Activated CD4-positive, alpha-beta T cell treated with anti-CD3 and anti-CD28 coated beads for 24 hours (primary cell): ENCODE results near the gene RNF130.
"Not testable (repeated sequence)": the region's sequence is repeated elsewhere in the genome, so short reads cannot be mapped to it uniquely, and the experiment has no call there.

Experiments used
- DNase-seq, 2 donors: peaks; one replicate each; pipeline ENCODE4 v3.0.0-alpha.2; 2020; ENCODE audit warnings: low read depth in 2 of 2

Gene RNF130

GRCh38 chr5:179974246-179974945 is 97.2 kb downstream of the RNF130 start:
- no peak for DNase-seq

DNA sequence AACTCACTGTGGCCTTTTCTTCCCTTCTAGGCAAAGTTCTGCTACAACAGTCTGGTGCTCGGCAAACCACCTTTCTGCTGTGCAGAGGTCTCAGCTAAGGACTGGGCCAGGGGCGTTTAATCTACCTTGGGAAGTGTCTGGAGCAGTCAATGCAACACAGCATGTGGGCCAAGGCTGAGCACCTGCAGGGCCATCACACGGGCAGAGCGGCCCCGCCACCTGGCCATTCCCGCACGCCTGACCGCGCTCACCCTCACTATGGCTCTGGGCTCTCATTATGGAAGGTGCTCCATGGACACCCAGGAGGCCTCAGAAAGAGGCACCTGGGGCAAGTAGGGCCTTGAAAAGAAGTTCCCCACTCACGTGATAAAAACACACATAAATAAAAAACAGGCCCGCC is 98.2 kb downstream of the RNF130 start:
- DNase-seq = no peak

DNA sequence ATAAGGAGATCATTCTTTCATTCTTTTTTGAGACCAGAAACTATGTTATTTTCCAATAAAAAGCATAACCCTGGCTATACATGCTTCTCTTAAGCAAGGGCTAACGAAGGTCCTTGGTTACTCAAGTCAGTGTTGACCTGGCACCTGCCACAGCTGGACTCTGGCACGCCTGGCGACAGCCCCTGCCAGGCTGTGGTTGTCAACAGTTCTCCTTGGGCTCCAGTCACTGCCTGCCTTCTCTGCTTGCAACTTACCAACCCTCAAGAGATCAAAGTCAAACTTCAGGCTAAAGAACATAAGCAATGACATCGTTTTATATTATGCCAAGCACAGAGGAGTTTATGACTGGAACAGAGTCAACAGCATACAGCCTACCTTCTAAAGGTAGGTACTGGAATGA is 102.4 kb downstream of the RNF130 start:
- no peak for DNase-seq

- DNase-seq = no peak
These were observed 104.1 kb downstream of the RNF130 start for GRCh38 chr5:179967489-179967888.

DNA sequence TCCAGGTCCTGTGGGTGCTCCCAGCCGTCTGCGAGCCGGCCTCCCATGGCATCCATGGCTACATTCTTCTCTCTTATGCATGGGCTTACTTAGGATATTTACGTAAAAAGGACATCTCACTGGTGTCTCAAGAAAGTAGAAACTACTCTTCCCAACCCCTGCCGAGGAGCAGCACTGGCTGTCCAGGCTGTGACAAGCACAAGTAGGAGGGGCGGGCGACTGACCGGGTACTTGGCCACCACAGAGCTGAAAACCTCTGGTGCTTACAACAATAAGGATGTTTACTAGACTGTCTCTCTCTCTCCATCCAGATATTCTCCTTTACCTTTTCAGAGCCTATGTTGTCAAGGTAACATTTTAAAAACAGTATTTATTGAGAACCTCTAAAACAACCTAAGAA is 107.5 kb downstream of the RNF130 start:
- DNase-seq = no peak

DNA sequence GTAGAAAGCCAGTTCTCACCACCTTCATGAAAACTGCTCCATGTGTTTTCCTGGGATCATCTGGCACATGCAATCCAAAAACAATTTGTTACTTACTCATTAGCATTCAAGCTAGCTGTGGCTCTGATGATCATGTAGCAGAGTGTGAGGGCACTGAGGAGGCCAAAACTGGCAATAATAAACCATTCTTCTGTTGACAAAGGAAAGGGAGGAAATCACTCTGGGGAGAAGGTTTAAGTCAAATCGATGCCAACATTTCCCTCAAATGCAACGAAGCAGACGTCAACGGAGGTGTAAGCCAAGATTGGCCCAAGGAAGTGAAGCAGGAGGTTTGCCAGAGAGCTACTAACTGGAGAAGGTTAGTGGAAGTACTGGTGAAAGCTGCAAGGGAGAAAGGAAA is 108.2 kb downstream of the RNF130 start:
- no peak for DNase-seq

GRCh38 chr5:179960204-179960831 is 111.2 kb downstream of the RNF130 start:
- DNase-seq = no peak

DNA sequence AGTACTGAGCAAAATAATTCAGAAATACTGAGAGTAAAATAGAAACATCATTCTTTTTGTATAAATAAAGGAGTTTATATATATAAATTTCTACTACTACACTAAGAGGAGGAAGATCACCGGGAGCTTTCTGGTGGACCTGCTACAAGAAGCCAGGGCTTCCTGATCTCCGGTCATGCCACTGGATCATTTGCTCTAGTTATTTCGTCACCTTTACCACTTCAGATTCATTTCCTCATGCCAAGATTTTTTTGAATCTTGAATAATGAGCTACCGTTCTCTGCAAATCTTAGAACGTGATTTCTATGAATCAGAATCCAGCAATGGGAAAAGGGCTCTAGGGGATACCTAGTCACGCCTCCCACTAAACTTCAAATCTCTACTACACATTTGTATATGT is 111.9 kb downstream of the RNF130 start:
- DNase-seq = no peak

GRCh38 chr5:179959118-179959517 is 112.4 kb downstream of the RNF130 start:
- DNase-seq = not testable (repeated sequence)

- no peak for DNase-seq
These were observed 115.9 kb downstream of the RNF130 start for GRCh38 chr5:179955630-179956029.

DNA sequence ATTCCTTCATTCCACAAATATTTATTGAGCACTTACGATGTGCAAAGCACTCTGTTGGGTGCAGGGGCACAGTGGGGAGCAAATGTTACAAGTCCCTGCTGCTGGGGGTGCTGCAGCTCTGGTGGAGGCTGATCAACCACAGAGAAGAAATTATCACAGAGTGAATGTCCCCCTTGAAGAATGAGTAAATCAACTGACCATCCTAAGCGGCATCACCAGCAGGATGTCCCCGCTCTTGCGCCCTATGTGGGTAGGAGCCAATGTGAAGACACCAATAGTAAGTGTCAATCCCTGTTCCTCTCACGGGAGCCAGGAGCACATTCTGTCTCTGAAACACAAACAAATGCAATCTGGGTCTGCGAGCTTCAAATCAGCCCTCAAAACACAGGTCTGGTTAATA is 116.5 kb downstream of the RNF130 start:
- no peak for DNase-seq

- no peak for DNase-seq
These were observed 117.1 kb downstream of the RNF130 start for GRCh38 chr5:179954434-179954833.

DNA sequence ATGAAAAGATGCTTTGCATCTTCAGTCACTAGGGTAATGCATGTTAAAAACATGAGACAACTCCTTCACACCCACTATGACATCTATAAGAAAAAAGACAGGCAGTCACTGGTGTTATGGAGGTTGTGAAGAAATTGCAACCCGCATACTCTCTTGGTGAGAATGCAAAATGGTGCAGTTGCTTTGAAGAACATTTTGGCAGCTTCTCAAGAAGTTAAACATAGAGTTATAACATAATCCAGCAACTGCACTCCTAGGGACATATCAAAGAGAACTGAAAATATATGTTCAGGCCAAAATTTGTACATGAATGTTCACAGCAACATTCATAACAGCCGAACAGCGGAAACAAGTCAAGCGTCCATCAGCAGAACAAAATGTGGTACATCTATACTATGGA is 117.6 kb downstream of the RNF130 start:
- no peak for DNase-seq

DNA sequence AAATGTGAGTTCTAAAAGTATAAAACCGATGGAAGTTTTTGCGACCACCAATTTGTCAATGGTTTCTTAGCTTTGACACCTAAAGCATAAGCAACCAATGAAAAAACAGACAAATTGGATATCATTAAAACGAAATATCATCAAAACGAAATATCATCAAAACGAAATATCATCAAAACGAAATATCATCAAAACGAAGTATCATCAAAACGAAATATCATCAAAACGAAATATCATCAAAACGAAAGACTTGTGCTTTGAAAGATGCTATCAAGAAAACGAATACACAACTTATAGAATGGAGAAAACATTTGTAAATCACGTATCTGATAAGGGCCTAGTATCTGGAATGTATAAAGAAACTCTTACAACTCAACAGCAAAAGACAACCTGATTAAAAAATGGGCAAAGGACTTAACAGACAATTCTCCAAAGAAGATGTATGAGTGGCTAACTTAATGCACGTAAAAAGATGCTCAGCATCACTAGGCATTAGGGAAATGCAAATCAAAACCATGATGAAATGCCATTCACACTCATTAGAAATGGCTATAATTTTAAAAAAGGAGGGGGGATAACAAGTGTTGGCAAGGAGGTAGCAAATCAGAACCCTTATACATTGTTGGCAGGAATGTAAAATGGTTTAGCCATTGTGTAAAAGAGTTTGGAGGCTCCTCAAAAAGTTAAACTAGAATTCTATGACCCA is 134.4 kb downstream of the RNF130 start:
- no peak for DNase-seq

DNA sequence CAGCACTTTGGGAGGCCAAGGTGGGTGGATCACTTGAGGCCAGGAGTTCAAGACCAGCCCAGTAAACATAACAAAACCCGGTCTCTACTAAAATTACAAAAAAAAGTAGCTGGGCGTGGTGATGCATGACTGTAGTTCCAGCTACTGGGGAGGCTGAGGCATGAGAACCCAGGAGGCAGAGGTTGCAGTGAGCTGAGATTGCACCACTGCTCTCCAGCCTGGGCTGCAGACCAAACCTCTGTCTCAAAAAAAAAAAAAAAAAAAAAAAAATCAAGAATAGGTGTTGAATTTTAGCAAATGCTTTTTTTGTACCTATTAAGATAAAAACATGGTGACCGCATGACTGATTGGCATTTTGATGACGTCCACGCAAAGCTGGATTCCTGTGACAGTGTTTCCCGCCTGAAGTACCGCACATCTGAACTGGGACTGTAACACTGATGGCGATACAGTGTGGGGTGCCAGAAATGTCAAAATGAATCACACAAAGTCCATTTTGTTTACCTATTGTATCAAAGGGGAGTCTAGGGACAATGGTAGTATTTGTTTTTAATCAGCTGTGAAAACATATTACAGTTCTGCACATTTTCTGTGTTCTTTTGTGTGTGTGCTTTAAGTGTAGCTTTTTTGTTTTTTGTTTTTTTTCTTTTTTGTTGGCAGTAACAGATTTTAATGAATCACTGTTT is 140.6 kb downstream of the RNF130 start:
- DNase-seq = no peak

DNA sequence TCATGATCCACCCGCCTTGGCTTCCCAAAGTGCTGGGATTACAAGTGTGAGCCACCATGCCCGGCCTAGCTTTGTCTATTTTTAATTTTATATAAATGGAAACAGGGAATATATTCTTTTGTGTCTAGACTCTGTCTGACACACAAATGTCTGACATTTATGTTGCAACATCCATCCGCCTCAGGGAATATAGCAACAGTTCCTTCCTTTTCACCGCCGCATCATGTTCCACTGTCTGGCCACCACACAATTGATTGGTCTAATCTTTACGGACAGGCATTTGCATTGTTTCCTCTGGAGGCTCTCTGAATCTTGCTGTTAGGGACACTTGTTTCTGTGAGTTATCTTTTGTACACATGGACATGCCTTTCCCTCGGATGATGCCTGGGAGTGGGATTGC is 143.7 kb downstream of the RNF130 start:
- DNase-seq = no peak

DNA sequence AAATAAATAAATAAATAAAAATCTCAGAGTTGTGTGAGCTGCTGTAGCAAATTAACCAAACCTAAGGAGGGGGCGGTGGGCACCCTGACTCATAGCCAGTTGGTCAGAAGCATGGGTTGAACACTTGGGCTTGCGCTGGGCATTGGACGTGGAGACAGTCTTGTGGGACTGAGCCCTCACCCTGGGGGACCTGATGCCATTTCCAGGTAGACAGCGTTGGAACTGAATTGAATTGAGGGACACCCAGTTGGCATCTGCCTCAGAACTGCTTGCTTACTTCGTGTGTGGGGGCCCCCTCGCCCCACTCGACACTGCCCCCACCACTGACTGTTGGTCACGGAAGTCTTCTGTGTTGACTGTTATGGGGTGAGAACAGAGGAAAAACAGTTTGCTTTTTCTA is 144.9 kb downstream of the RNF130 start:
- no peak for DNase-seq

DNA sequence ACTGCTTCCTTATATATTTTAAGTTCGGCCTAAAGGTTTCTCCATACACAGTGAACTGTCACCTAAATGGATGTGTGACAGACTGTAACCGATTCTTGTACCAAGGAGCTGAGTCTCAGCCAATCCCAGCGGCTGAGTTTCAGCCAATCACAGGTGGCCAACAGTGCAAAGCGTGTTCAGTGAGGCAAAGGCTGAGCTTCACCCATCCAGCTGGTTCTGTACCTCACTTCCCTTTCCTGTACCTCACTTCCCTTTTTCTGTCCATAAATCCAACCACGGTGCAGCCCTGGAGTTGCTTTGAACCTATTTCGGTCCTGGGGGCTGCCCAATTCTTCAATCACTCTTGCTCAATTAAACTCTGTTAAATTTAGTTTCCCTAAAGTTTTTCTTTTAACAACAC is 148.1 kb downstream of the RNF130 start:
- no peak for DNase-seq

DNA sequence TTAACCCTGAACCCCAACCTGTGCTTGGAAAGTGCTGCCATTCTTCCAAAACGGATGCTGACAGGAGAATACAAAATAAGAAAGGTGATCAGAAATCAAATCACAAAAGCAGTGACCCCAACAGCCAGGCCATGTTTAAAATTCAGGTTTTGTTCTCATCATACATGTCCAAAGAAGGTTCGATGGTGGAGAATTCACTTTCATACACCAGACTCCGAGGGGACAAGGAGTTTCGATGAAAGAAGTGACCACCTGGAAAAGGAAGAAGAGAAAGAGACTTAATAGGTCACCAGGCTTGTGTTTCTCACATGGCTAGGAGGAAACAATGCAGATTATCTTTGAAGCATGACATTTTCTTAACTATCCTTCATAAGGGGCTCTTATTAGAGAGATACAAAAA is 151.4 kb downstream of the RNF130 start:
- DNase-seq = no peak

- DNase-seq = no peak
These were observed 152.0 kb downstream of the RNF130 start for GRCh38 chr5:179919487-179920060.

GRCh38 chr5:179918742-179919486 is 152.6 kb downstream of the RNF130 start:
- DNase-seq = no peak

GRCh38 chr5:179916523-179916922 is 155.0 kb downstream of the RNF130 start:
- no peak for DNase-seq
